Raji (cell line): ENCODE measurements around the gene ZBTB46.

Experiments used
- POLR2A ChIP-seq: IDR thresholded peaks from 2 replicates; pipeline ENCODE4 v1.6.1; 2011; ENCODE audit warnings: low read depth, low read length, control low read depth; ENCODE audit not compliant: insufficient read depth

Gene ZBTB46

GRCh38 chr20:63735859-63736718 is 95.0 kb downstream of the ZBTB46 start, which contains the start of gene LIME1:
Gene LIME1 (plus strand): TSS chr20:63736664. CDS start chr20:63737550, 886 bp downstream.
- no peak; the same call in 1 of the 2 replicates for TF ChIP-seq POLR2A

- no peak for TF ChIP-seq POLR2A
These were observed 95.9 kb downstream of the ZBTB46 start for GRCh38 chr20:63734946-63735858.

GRCh38 chr20:63734111-63734945 is 96.7 kb downstream of the ZBTB46 start:
- TF ChIP-seq POLR2A: no peak

- no peak for TF ChIP-seq POLR2A
These were observed 97.4 kb downstream of the ZBTB46 start for GRCh38 chr20:63733579-63734081.

GRCh38 chr20:63733117-63733516 is 97.9 kb downstream of the ZBTB46 start:
- no peak for TF ChIP-seq POLR2A

- TF ChIP-seq POLR2A: no peak
These were observed 98.7 kb downstream of the ZBTB46 start for GRCh38 chr20:63732118-63733095.

- no peak for TF ChIP-seq POLR2A
These were observed 99.7 kb downstream of the ZBTB46 start for GRCh38 chr20:63731410-63731809.

GRCh38 chr20:63718996-63719395 is 112.1 kb downstream of the ZBTB46 start:
- TF ChIP-seq POLR2A: no peak

- TF ChIP-seq POLR2A: no peak
These were observed 116.2 kb downstream of the ZBTB46 start for GRCh38 chr20:63714858-63715257.

- no peak for TF ChIP-seq POLR2A
These were observed 118.9 kb downstream of the ZBTB46 start for GRCh38 chr20:63712191-63712590.

GRCh38 chr20:63711085-63711645 is 119.9 kb downstream of the ZBTB46 start:
- no peak for TF ChIP-seq POLR2A

- TF ChIP-seq POLR2A: no peak
These were observed 121.9 kb downstream of the ZBTB46 start for GRCh38 chr20:63709149-63709527.
